ENCODE data around the gene MBNL2. TPM values are rescaled to one million over a fixed set of nuclear protein-coding genes. Genes with fewer than 3 reads are reported as not detected.
"Not testable (repeated sequence)": the region's sequence is repeated elsewhere in the genome, so short reads cannot be mapped to it uniquely, and the experiment has no call there.

Gene MBNL2
- total and polyA plus RNA-seq, 10 of the 15 experiments (the other 5 are each of a cell fraction or from before 2014, with no cell fraction given) = 1.6 to 9.7 (median 6.7) TPM

GRCh38 chr13:97348569-97349100 is 126.5 kb downstream of the MBNL2 start (continued):
- TF ChIP-seq ASH2L (IDR thresholded peaks at IDR 0.05; ENCODE audit: borderline replicate concordance, low read depth) = no peak
- TF ChIP-seq PRDM15 (CRISPR knock-in tag; IDR thresholded peaks at IDR 0.05) = no peak
- no peak for TF ChIP-seq CREB1 (IDR thresholded peaks at IDR 0.05; ENCODE audit: low read depth)
- TF ChIP-seq PBX3 (IDR thresholded peaks at IDR 0.05; ENCODE audit: insufficient replicate concordance, low read depth, low read length) = no peak
- no peak for TF ChIP-seq ZNF217 (IDR thresholded peaks at IDR 0.05)

GRCh38 chr13:97352012-97352411 is 129.9 kb downstream of the MBNL2 start:
- H3K9ac ChIP-seq (ENCODE audit: control insufficient read depth, insufficient read depth, low read length); H4K20me1 ChIP-seq (ENCODE audit: control insufficient read depth, insufficient read depth); H3K27me3 ChIP-seq (replicated peaks in 1 of 2; ENCODE audit: control insufficient read depth in 2 of 2, insufficient read depth in 2 of 2, low read length in 1 of 2); POLR2A ChIA-PET; FAIRE-seq; H3K4me3 ChIP-seq; BruUV-seq (replicated peaks); DNase-seq (ENCODE audit: low read depth, low spot score); H3K27ac ChIP-seq (ENCODE audit: control insufficient read depth, insufficient read depth); H3K36me3 ChIP-seq (ENCODE audit: control insufficient read depth in 2 of 2, insufficient read depth in 2 of 2, low read length in 1 of 2); H3K9me3 ChIP-seq (replicated peaks; ENCODE audit: control insufficient read depth, insufficient read depth, low read length); H3K4me2 ChIP-seq (ENCODE audit: control insufficient read depth, insufficient read depth); H3K4me1 ChIP-seq (ENCODE audit: control insufficient read depth, insufficient read depth, low read length); H3K79me2 ChIP-seq (ENCODE audit: control insufficient read depth, insufficient read depth, low read length); intact Hi-C loops (cut with micrococcal nuclease; ENCODE audit: unreplicated experiment); H2AFZ ChIP-seq (ENCODE audit: control insufficient read depth, low read depth, low read length); ATAC-seq: not testable (repeated sequence)
- CTCF ChIA-PET = interaction anchor here (0.6 to 10.7 kb wide), 5 partner anchors 8 to 243 kb away, joined by 3 to 96 read pairs (median 4); no protein-coding TSS in a partner anchor
- RAD21 ChIA-PET (ENCODE audit: unreplicated experiment) = interaction anchor here (1.2 kb wide), 1 partner anchor 242 kb away, joined by 7 read pairs; no protein-coding TSS in a partner anchor
- SMC1A ChIA-PET (ENCODE audit: uncharacterized antibody, unreplicated experiment) = interaction anchor here (1.2 to 1.7 kb wide), 3 partner anchors 8 to 242 kb away, joined by 4 to 5 read pairs (median 4); no protein-coding TSS in a partner anchor
- WGBS (ENCODE audit: insufficient coverage, insufficient replicate concordance, low lambda C conversion rate, missing lambda C conversion rate) = 100% methylated on average over 1 of the region's 1 CpG
- in situ Hi-C loops (cut with MboI) = loop anchor here (5.0 kb wide), 1 partner anchor 235 kb away; no protein-coding TSS in a partner anchor

Data from GM12878 (cell line).